RKO (cell line): ENCODE results near the gene IFNA1.
"Not testable (repeated sequence)": the region's sequence is repeated elsewhere in the genome, so short reads cannot be mapped to it uniquely, and the experiment has no call there.

ENCODE experiments used
- DNase-seq: peaks from one replicate; pipeline ENCODE4 v3.0.0-alpha.2; 2016; ENCODE audit warnings: low spot score

The IFNA1 gene

GRCh38 chr9:21440139-21440538, at the start of gene IFNA1:
Gene IFNA1, plus strand, starts transcription at chr9:21440439. Its CDS starts 69 bp downstream, at chr9:21440508.
- DNase-seq = no peak

GRCh38 chr9:21392270-21392669, 48.0 kb upstream of the IFNA1 start:
- DNase-seq = peak; percentile 69

- DNase-seq = no peak
Observed at GRCh38 chr9:21395778-21396717, 44.2 kb upstream of the IFNA1 start.

- no peak for DNase-seq
Observed at GRCh38 chr9:21398955-21399489, 41.2 kb upstream of the IFNA1 start.

- no peak for DNase-seq
Observed at GRCh38 chr9:21399956-21400355, 40.3 kb upstream of the IFNA1 start.

GRCh38 chr9:21402386-21403251, 37.6 kb upstream of the IFNA1 start:
- no peak for DNase-seq

GRCh38 chr9:21404146-21404545, 36.1 kb upstream of the IFNA1 start:
- DNase-seq = no peak

GRCh38 chr9:21408817-21409216, 31.4 kb upstream of the IFNA1 start, which contains the start of gene IFNA8:
Gene IFNA8, plus strand, starts transcription at chr9:21409117. Its CDS starts 60 bp downstream, at chr9:21409177.
- no peak for DNase-seq

GRCh38 chr9:21412107-21412506, 28.1 kb upstream of the IFNA1 start:
- no peak for DNase-seq

- peak; percentile 6 for DNase-seq
Observed at GRCh38 chr9:21413151-21413550, 27.1 kb upstream of the IFNA1 start.

- no peak for DNase-seq
Observed at GRCh38 chr9:21413624-21414023, 26.6 kb upstream of the IFNA1 start.

- DNase-seq = no peak
Observed at GRCh38 chr9:21414220-21414940, 25.9 kb upstream of the IFNA1 start.

GRCh38 chr9:21415493-21416267, 24.6 kb upstream of the IFNA1 start:
- no peak for DNase-seq

GRCh38 chr9:21428235-21428634, 12.0 kb upstream of the IFNA1 start:
- DNase-seq = no peak

GRCh38 chr9:21429191-21429590, 11.0 kb upstream of the IFNA1 start:
- no peak for DNase-seq

- no peak for DNase-seq
Observed at GRCh38 chr9:21432672-21433425, 7.4 kb upstream of the IFNA1 start.

- peak; percentile 72 for DNase-seq
Observed at GRCh38 chr9:21434202-21435014, 5.8 kb upstream of the IFNA1 start.

- not testable (repeated sequence) for DNase-seq
Observed at GRCh38 chr9:21435015-21435383, 5.2 kb upstream of the IFNA1 start.

GRCh38 chr9:21443849-21444625, 3.8 kb downstream of the IFNA1 start:
- DNase-seq = no peak
